Ovary (tissue), 9 donors: Measurements from ENCODE around the gene TMEM35B. TPM values are rescaled to one million over a fixed set of nuclear protein-coding genes. Genes with fewer than 3 reads are reported as not detected.
"Not testable (repeated sequence)": the region's sequence is repeated elsewhere in the genome, so short reads cannot be mapped to it uniquely, and the experiment has no call there.

Source experiments
- DNase-seq, 5 donors: peaks; one replicate each; pipeline ENCODE4 v3.0.0-alpha.2; 2019 to 2020
- H3K27ac ChIP-seq, 2 donors: fragments of 200-600 bp; one replicate each; pipeline versions ENCODE4 v1.5.1 to v1.8.0; 2019 to 2022
- H3K27me3 ChIP-seq: fragments of 200-600 bp; one replicate; pipeline ENCODE4 v1.8.0; 2022
- H3K36me3 ChIP-seq: fragments of 200-600 bp; sonication (generic); one replicate; pipeline ENCODE4 v1.5.1; 2019
- H3K4me1 ChIP-seq: one replicate; pipeline ENCODE4 v1.8.1; 2013; ENCODE audit warnings: mild to moderate bottlenecking, moderate library complexity; ENCODE audit not compliant: insufficient read depth
- H3K4me3 ChIP-seq: fragments of 200-600 bp; sonication (generic); one replicate; pipeline ENCODE4 v1.5.1; 2017
- H3K9me3 ChIP-seq, 2 donors: fragments of 200-600 bp in 1 of 2; sonication (generic) in 1 of 2; one replicate each; pipeline versions ENCODE4 v1.5.1 to v1.8.1; 2013 to 2019; ENCODE audit warnings: mild to moderate bottlenecking in 1 of 2, moderate library complexity in 1 of 2
- CTCF ChIP-seq, 3 donors: fragments of 450-650 bp in 2 of 3; fragments of 200-600 bp in 1 of 3; IDR thresholded peaks; one replicate each; pipeline versions ENCODE4 v1.5.1 to v1.8.0; 2016 to 2022; ENCODE audit warnings: antibody characterized with exemption in 3 of 3, mild to moderate bottlenecking in 1 of 3
- EP300 ChIP-seq: sonication (generic); formaldehyde crosslinking; IDR thresholded peaks from one replicate; pipeline ENCODE4 v1.6.1; 2017; ENCODE audit warnings: antibody characterized with exemption
- POLR2A ChIP-seq: fragments of 450-650 bp; IDR thresholded peaks from one replicate; pipeline ENCODE4 v1.6.1; 2017; ENCODE audit warnings: antibody characterized with exemption, mild to moderate bottlenecking, moderate library complexity
- WGBS, 3 donors: extraction: QIAGEN DNeasy Blood & Tissue Kit in 1 of 3; methylation state at CpG; one replicate each; pipeline versions ENCODE4 v1.1.5 to v1.1.7; 2013 to 2017; 5-methylcytosine and 5-hydroxymethylcytosine counted together
- intact Hi-C, 4 donors: fragments of 100-400 bp; cut with DNase I; formaldehyde crosslinking; loops; one replicate each; pipeline versions ENCODE4 v1.11.0 to v1.15.1; 2022 to 2023
- polyA plus RNA-seq, 2 donors: library from polyadenylated mRNA; stranded (reverse); fragments of 200-250 nt in 1 of 2; fragments of 350-450 nt in 1 of 2; fragmentation: Illumina TruSeq in 1 of 2; extraction: RNeasy Lipid Tissue Mini Kit (QIAGEN cat#74804) in 1 of 2; gene quantifications; one replicate each; pipeline ENCODE4 v1.2.3, GENCODE V29; 2013 to 2014
- total RNA-seq, 7 donors: library from RNA; depleted of rRNA in 2 of 7; stranded (reverse); fragments of >200 nt in 2 of 7; fragmentation: NEBNext Ultra II Directional in 3 of 7; extraction: Animal tissue kit (Norgen Biotek cat#: 25700) in 3 of 7; gene quantifications; one replicate each; pipeline versions ENCODE4 v1.1.0 to v1.2.4, GENCODE V29; 2016 to 2023
- donor health status: DM: no; HTN: no; CAD: no; lungs with moderate emphysema.
- donor health status: DM: no; HTN: no; CAD: no.
- donor health status: Bipolar disorder and iron deficiency.
- donor health status: DM: yes; HTN: yes; CAD: no.
- donor health status: DM: no; HTN: no; CAD: no.
- donor health status: DM: yes; HTN: yes; CAD: no.

Gene TMEM35B
- total and polyA plus RNA-seq, 9 donors, result 19.6 to 58.7 (median 27.4) TPM

- 86 to 89% (median 86%) methylated on average over 5 of the region's 5 CpGs for WGBS, 3 donors
- Histone ChIP-seq H3K9me3 (no peaks in the 10 kb centered on the region), H3K27ac (no peak overlapping the region), H3K4me3 (no peak overlapping the region), H3K36me3 (no peaks in the 10 kb centered on the region), H3K4me1 (no peaks in the 10 kb centered on the region), H3K27me3 (no peaks in the 10 kb centered on the region)
- TF ChIP-seq EP300 (no peak), CTCF (IDR thresholded peaks at IDR 0.05) (no peak), POLR2A (no peak)
- intact Hi-C loops, result no loop called here
- DNase-seq, result no peak
Observed at GRCh38 chr1:34970220-34970735, 14.9 kb downstream of the TMEM35B start.

- H3K27ac ChIP-seq, H3K9me3 ChIP-seq, H3K4me1 ChIP-seq, intact Hi-C loops, H3K36me3 ChIP-seq, H3K27me3 ChIP-seq, DNase-seq, H3K4me3 ChIP-seq: not testable (repeated sequence)
- WGBS, 3 donors, result 76 to 95% (median 86%) methylated on average over 3 of the region's 3 CpGs
Observed at GRCh38 chr1:34968297-34968696, 16.9 kb downstream of the TMEM35B start.

- H3K9me3 ChIP-seq, H3K27me3 ChIP-seq, intact Hi-C loops, H3K36me3 ChIP-seq, DNase-seq, H3K4me1 ChIP-seq, H3K27ac ChIP-seq, H3K4me3 ChIP-seq: not testable (repeated sequence)
- WGBS, 3 donors, result 97% methylated on average over 23 of the region's 36 CpGs; no CpG with 5 or more reads in 2 of the 3 donors
Observed at GRCh38 chr1:34967672-34968071, 17.5 kb downstream of the TMEM35B start.

GRCh38 chr1:34965597-34965996 is 19.6 kb downstream of the TMEM35B start:
- intact Hi-C loops, result no loop called here

GRCh38 chr1:34950428-34950827 is 34.7 kb downstream of the TMEM35B start:
- Histone ChIP-seq H3K4me1 (no peaks in the 10 kb centered on the region), H3K9me3 (no peaks in the 10 kb centered on the region), H3K4me3 (no peak overlapping the region), H3K27me3 (no peaks in the 10 kb centered on the region), H3K27ac (no peak overlapping the region), H3K36me3 (no peaks in the 10 kb centered on the region)
- 30 to 53% (median 38%) methylated on average over 1 of the region's 1 CpG for WGBS, 3 donors
- intact Hi-C loops, result no loop called here
- DNase-seq, result no peak
- TF ChIP-seq CTCF (IDR thresholded peaks at IDR 0.05), result no peak
- TF ChIP-seq EP300, result no peak
- no peak for TF ChIP-seq POLR2A

More at GRCh38 chr1:34965597-34965996, 19.6 kb downstream of the TMEM35B start:
- H3K36me3 ChIP-seq, result no peaks in the 10 kb centered on the region
- no peaks in the 10 kb centered on the region for H3K9me3 ChIP-seq
- TF ChIP-seq CTCF (IDR thresholded peaks at IDR 0.05), result no peak
- TF ChIP-seq POLR2A, result no peak
- no peak for TF ChIP-seq EP300
- 27 to 36% (median 33%) methylated on average over 2 of the region's 2 CpGs for WGBS, 3 donors
- H3K27ac ChIP-seq, result no peak overlapping the region
- no peak for DNase-seq
- H3K27me3 ChIP-seq, result no peaks in the 10 kb centered on the region
- H3K4me1 ChIP-seq, result no peaks in the 10 kb centered on the region
- no peak overlapping the region for H3K4me3 ChIP-seq

- H3K36me3 ChIP-seq, intact Hi-C loops, DNase-seq, H3K27me3 ChIP-seq, H3K27ac ChIP-seq, H3K4me3 ChIP-seq, H3K9me3 ChIP-seq, H3K4me1 ChIP-seq: not testable (repeated sequence)
- 88 to 92% (median 91%) methylated on average over 10 of the region's 10 CpGs for WGBS, 3 donors
Observed at GRCh38 chr1:34948739-34949138, 36.4 kb downstream of the TMEM35B start.

GRCh38 chr1:34947641-34948314 is 37.4 kb downstream of the TMEM35B start:
- H3K9me3 ChIP-seq, H3K36me3 ChIP-seq, intact Hi-C loops, H3K27ac ChIP-seq, DNase-seq, H3K4me1 ChIP-seq, H3K4me3 ChIP-seq, H3K27me3 ChIP-seq: not testable (repeated sequence)
- 92 to 93% (median 93%) methylated on average over 39 to 41 of the region's 41 CpGs for WGBS, 3 donors
